Stomach (tissue), 9 donors: ENCODE results near the gene HAND1. TPM values are rescaled to one million over a fixed set of nuclear protein-coding genes. Genes with fewer than 3 reads are reported as not detected.

Experiments used
- DNase-seq, 2 donors: peaks; one replicate each; pipeline versions ENCODE4 v3.0.0 to v3.0.0-alpha.2; 2013 to 2019
- H3K27ac ChIP-seq, 5 donors: fragments of 200-600 bp in 4 of 5; sonication (generic) in 4 of 5; one replicate each; pipeline ENCODE4 v1.5.1; 2013 to 2019; ENCODE audit warnings: mild to moderate bottlenecking in 1 of 5, moderate library complexity in 1 of 5
- H3K27me3 ChIP-seq, 3 donors: fragments of 200-600 bp; sonication (generic); one replicate each; pipeline ENCODE4 v1.5.1; 2017 to 2019; ENCODE audit warnings: mixed run types in 1 of 3
- H3K36me3 ChIP-seq, 4 donors: fragments of 200-600 bp; sonication (generic); 1 replicate in 3 of 4; 2 replicates in 1 of 4; pipeline ENCODE4 v1.5.1; 2016 to 2019
- H3K4me1 ChIP-seq, 4 donors: fragments of 200-600 bp; sonication (generic); one replicate each; pipeline ENCODE4 v1.5.1; 2016 to 2019
- H3K4me3 ChIP-seq, 4 donors: fragments of 200-600 bp; sonication (generic) in 3 of 4; one replicate each; pipeline ENCODE4 v1.5.1; 2016 to 2019; ENCODE audit warnings: mild to moderate bottlenecking in 1 of 4
- H3K9me3 ChIP-seq, 4 donors: fragments of 200-600 bp; sonication (generic); one replicate each; pipeline ENCODE4 v1.5.1; 2016 to 2019
- EP300 ChIP-seq: sonication (generic); formaldehyde crosslinking; IDR thresholded peaks from one replicate; pipeline ENCODE4 v1.6.1; 2017; ENCODE audit warnings: antibody characterized with exemption
- POLR2A ChIP-seq, 4 donors: fragments of 450-650 bp; IDR thresholded peaks; one replicate each; pipeline ENCODE4 v1.6.1; 2016; ENCODE audit warnings: antibody characterized with exemption in 4 of 4, control low read depth in 2 of 4, mild to moderate bottlenecking in 1 of 4, moderate library complexity in 1 of 4
- POLR2AphosphoS5 ChIP-seq, 3 donors: sonication (generic); formaldehyde crosslinking; IDR thresholded peaks; one replicate each; pipeline ENCODE4 v1.6.1; 2016; ENCODE audit warnings: antibody characterized with exemption in 3 of 3
- WGBS, 5 donors: extraction: QIAGEN DNeasy Blood & Tissue Kit in 3 of 5; methylation state at CpG; one replicate each; pipeline versions ENCODE4 v1.1.5 to v1.1.7; 2013 to 2018; 5-methylcytosine and 5-hydroxymethylcytosine counted together
- intact Hi-C: fragments of 100-400 bp; cut with DNase I; formaldehyde crosslinking; loops from one replicate; pipeline ENCODE4 v1.15.1; 2023; ENCODE audit warnings: low total_unique reads
- polyA plus RNA-seq, 3 donors: library from polyadenylated mRNA; stranded (reverse); fragments of 200-250 nt; gene quantifications; one replicate each; pipeline ENCODE4 v1.2.3, GENCODE V29; 2013
- total RNA-seq, 5 donors: library from RNA; depleted of rRNA; stranded (reverse); fragments of >200 nt; gene quantifications; one replicate each; pipeline versions ENCODE4 v1.1.0 to v1.2.3, GENCODE V29; 2014 to 2016
- TF ChIP-seq, protein P1 (sequence below), 7 experiments: fragments of 450-650 bp in 4 of 7; fragments of 200-600 bp in 3 of 7; sonication (generic) in 3 of 7; IDR thresholded peaks; one replicate each; pipeline ENCODE4 v1.5.1; 2016 to 2019; ENCODE audit warnings: antibody characterized with exemption in 7 of 7, control low read depth in 2 of 7, mild to moderate bottlenecking in 1 of 7
- donor health status: healthy with polysubstance abuse.
- donor health status: Bipolar disorder and iron deficiency.
- donor health status: healthy.

Gene HAND1
- total and polyA plus RNA-seq, 8 donors: 32.2 TPM; not detected in 7

DNA sequence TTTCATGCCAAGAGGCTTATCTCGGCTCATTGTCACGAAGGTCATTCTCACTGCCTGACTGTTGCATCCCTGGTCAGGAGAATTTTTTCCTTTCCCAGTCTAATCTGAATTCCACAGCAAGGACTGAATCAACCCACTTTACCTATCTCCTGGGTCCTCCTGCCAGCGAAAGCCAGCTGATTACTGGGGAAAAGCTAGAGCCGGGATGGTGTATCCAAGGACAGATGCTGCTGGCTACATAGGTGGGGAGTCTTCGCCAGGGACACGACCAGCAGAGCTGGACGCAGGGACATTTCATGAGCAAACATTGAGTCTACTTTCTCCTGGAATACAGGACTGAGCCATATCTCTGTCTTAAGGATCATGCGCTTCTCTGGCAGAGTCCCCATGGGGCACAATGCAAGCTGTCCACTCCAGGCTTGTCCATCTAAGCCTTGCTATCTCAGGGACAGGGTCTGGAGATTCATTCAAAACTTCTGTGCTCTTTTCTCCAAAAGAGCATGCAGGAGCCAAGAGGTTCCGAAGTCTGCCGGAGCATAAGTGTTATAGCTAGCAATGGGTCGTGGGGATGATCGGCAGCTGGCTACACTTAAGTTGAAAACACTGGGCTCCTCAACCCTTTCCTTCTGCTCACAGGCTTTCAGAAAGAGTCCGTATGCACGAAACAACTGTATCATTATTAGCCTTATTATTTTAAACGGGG, 6.5 kb upstream of the HAND1 start:
- H3K4me3 ChIP-seq: no peak overlapping the region
- H3K36me3 ChIP-seq: no peaks in the 10 kb centered on the region
- no peaks in the 10 kb centered on the region for H3K9me3 ChIP-seq
- no peak overlapping the region for H3K27ac ChIP-seq
- WGBS, 5 donors: 6 to 10% (median 8%) methylated on average over 15 of the region's 15 CpGs
- no peak for DNase-seq
- intact Hi-C loops: no loop called here
- H3K27me3 ChIP-seq: peaks cover 29 to 100% (median 87%) of the 10 kb centered on the region in 3 donors
- TF ChIP-seq, protein P1, sequence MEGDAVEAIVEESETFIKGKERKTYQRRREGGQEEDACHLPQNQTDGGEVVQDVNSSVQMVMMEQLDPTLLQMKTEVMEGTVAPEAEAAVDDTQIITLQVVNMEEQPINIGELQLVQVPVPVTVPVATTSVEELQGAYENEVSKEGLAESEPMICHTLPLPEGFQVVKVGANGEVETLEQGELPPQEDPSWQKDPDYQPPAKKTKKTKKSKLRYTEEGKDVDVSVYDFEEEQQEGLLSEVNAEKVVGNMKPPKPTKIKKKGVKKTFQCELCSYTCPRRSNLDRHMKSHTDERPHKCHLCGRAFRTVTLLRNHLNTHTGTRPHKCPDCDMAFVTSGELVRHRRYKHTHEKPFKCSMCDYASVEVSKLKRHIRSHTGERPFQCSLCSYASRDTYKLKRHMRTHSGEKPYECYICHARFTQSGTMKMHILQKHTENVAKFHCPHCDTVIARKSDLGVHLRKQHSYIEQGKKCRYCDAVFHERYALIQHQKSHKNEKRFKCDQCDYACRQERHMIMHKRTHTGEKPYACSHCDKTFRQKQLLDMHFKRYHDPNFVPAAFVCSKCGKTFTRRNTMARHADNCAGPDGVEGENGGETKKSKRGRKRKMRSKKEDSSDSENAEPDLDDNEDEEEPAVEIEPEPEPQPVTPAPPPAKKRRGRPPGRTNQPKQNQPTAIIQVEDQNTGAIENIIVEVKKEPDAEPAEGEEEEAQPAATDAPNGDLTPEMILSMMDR (IDR thresholded peaks at IDR 0.05): no peak
- no peak for TF ChIP-seq EP300
- TF ChIP-seq POLR2AphosphoS5 (IDR thresholded peaks at IDR 0.05): no peak
- no peak for TF ChIP-seq POLR2A (IDR thresholded peaks at IDR 0.05)
- peaks cover 0 to 30% (median 15%) of the 10 kb centered on the region in 4 donors for H3K4me1 ChIP-seq

DNA sequence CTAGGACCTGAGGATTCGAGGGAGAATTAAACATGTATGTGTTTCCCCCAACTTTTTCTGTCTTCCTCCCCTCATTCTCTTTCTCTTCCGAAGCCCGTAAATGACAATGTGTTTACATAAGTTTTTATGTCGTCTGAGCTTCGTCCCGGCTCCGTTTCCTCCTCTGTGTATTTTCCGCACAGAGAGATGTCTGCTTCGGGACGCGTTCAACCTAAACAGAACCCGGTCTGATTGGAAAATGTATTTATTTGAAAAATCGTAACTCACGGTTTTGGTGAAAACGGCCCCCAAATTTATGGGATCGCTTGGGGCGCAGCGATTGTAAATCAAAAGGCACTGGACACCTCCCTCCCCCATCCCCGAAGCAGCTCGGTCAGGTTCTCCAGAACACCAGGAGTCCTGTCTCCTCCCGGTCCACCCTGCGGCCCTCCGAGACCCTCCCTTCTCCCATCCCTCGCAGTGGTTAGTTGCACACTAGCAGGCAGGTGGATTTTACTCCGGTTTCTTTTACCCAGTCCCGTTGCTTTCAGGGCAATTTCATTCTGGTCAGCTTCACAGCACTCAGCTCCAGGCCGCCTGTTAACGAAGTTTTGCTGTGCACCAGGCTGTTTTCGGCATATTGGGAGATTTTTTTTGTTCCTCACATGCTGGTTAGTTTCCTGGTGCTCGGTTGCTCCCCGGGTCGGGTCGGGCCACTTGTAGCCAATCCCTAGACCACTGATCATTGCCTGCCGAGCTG, 5.8 kb upstream of the HAND1 start:
- H3K4me1 ChIP-seq: peaks cover 5 to 37% (median 22%) of the 10 kb centered on the region in 4 donors

DNA sequence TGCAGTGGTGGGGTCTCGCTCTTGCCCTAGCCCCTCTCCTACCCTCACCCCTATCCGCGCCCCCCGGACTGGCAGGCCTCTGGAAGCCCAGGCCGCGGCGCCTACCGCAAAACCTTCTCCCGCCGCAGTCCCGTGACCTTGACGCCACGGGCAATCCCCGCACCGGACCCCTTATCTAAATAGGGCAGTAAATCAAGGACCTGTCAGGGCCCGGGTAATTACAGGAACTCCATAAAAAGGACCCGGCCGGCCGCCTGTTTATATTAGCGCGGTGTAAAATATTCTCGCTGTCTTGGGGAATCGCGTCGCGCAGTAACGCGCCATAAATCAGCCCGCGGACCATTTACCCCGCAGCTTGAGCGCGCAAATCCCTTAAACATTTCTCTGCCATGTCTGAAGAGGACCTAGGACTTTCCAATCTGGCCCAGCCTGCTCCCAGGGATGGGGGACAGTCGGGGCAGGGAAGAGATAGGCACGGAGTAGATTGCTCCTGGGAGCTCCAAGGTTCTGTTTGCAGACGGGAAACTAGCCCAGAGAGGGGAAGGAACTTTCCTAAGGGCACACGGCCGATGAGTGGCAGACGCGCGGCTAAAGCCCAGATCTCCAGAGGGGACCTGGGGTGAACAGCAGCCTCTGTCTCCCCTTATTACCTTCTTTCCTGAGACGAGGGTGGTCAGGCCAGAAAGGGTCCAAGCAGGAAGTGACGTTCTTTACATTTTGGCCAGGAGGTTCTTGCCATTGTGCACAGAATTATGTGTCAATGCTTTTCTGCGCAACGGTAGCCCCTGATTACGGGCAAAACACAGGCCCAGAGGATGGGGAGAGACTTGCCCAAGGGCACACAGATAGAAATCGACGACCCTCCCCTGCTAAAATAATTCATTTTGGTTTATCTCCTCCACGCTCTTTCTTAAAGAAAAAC, 4.8 kb upstream of the HAND1 start:
- 6 to 11% (median 7%) methylated on average over 24 to 49 of the region's 49 CpGs for WGBS, 5 donors
- Histone ChIP-seq H3K27ac (no peak overlapping the region), H3K4me3 (no peak overlapping the region), H3K36me3 (no peaks in the 10 kb centered on the region), H3K9me3 (no peaks in the 10 kb centered on the region), H3K4me1 (peaks cover 15 to 47% (median 33%) of the 10 kb centered on the region in 4 donors), H3K27me3 (peaks cover 44 to 100% (median 100%) of the 10 kb centered on the region in 3 donors)
- DNase-seq: peak in 1 of 2 donors; percentile 38
- TF ChIP-seq POLR2AphosphoS5 (IDR thresholded peaks at IDR 0.05) (no peak), EP300 (no peak), POLR2A (IDR thresholded peaks at IDR 0.05) (no peak)
- TF ChIP-seq, protein P1 (IDR thresholded peaks at IDR 0.05): no peak
- intact Hi-C loops: no loop called here

More for the DNA sequence above, 5.8 kb upstream of the HAND1 start:
- no peak for DNase-seq
- Histone ChIP-seq H3K9me3 (no peaks in the 10 kb centered on the region), H3K4me3 (no peak overlapping the region), H3K27ac (no peak overlapping the region), H3K27me3 (peaks cover 33 to 100% (median 95%) of the 10 kb centered on the region in 3 donors), H3K36me3 (no peaks in the 10 kb centered on the region)
- WGBS, 5 donors: 6 to 12% (median 8%) methylated on average over 34 of the region's 34 CpGs
- intact Hi-C loops: no loop called here
- TF ChIP-seq POLR2AphosphoS5 (IDR thresholded peaks at IDR 0.05) (no peak), POLR2A (IDR thresholded peaks at IDR 0.05) (no peak), EP300 (no peak)
- TF ChIP-seq, protein P1 (IDR thresholded peaks at IDR 0.05): no peak
